GM04504 (cell line): ENCODE results near the gene RAD51B.
"Not testable (repeated sequence)": the region's sequence is repeated elsewhere in the genome, so short reads cannot be mapped to it uniquely, and the experiment has no call there.

Source experiments
- DNase-seq: peaks from one replicate; pipeline ENCODE4 v3.0.0-alpha.2; 2012; ENCODE audit warnings: low read depth

The RAD51B gene

DNA sequence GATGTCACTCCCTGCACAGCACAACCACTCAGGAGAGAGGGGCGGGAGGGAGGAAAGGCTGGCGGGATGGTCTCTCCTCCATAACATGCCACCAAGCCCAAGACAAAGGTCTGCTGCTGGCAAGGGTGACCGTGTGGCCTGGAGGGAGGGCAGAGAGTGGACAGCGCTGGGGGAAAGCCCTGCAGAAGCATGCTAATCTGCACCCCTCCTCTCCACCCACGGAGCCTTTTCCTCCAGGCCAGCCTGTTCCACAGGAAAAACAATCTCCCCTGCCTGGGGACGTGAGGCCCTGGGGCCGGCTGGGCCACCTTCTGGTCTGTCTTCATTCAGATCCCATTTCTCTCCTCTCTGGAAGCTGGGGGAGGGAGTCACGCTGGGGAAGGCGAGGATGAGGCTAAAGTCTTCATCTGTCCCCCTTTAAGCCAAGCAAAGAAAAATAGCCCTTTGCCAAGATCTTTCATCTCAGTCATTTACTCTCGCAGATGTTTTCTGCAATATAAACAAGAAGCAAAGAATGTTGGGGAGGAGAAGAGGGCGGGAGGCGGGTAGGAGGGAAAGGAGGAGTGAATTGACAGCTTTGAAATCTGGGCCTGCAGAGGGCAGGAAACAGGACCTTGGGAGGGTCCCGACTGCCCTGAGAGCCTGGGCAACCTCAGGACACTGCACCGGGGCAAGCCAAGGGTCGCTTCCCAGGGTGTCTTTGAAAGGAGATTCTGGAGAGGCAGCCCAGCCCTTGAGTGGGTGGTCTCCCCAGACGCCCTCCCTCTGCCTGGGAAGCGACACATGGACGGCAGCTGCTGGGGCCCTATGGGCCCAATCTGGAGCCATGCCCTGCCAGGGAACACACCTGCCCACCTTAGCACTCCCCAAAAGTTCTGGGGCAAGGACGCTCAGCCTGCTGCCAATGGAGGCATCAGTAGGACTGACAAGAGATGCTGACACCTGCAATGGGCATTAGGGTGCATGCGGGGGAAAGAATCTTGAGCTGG is 839.7 kb downstream of the RAD51B start:
- DNase-seq = no peak

GRCh38 chr14:68660495-68660894 is 840.9 kb downstream of the RAD51B start:
- no peak for DNase-seq

GRCh38 chr14:68661226-68662225 is 841.9 kb downstream of the RAD51B start:
- DNase-seq = no peak

DNA sequence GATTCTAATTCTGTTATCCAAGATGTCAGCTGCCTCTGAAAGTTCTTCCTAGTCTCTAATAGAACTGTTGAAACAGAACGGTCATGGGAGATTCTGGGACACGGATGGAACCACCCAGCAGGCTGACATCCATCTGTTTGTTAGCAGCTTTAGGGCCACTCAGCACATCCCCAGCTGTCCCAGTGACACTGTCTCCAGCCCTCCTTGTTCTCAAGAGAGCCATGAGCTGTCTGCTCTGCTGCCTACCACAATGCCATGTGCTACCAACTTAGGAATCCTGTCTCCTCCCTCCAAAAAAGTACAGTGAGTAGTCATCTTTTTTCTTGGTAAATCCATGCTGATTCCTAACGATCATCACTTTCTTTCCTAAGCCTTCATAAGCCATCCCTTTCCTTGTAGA is 842.8 kb downstream of the RAD51B start:
- DNase-seq = no peak

DNA sequence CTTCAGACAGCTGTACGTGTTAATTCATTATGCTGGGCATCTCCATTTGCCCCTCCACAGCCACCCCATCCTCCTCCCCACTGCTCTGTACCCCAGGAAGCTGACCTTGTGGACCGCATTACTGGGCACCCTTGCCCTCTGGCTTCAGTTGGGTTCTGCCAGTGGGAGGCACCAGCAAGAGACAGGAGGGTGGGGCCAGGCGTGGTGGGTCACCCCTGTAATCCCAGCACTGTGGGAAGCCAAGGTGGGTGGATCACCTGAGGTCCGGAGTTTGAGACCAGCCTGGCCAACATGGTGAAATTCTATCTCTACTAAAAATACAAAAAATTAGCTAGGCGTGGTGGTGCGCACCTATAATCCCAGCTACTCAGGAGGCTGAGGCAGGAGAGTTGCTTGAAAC is 843.2 kb downstream of the RAD51B start:
- not testable (repeated sequence) for DNase-seq

DNA sequence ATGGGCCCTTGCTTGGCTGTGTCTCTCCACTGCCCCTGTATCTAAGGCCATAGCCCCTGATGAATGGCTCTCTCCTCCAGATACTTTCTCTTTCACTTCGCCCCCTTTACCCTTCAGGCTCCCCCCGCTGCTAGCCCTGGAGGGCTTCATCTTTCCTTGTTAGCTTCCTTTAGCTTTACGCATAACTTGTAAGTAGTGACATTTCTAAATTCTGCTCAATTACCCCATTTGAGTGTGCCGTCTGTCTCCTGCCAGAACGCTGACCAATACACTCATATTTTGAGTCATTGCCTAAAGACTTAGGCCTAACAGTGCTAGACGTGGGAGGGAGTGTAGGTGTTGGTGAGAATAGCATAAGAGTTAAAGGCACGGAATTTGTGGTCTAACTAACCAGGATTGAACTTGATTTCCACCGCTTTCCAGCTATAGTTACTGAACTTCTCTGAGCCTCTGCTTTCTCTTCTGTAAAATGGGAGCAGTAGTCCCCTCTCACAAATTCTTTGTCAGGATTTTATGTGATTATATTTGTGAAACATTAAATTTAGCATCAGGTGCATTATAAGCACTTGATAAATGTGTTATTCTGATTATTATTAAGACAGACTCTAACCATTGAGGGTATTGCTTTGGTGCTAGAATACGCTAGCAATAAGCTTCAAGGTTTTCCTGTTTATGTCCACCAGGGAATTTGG is 844.0 kb downstream of the RAD51B start:
- no peak for DNase-seq

- no peak for DNase-seq
Measured at GRCh38 chr14:68664225-68664681, 844.7 kb downstream of the RAD51B start.

GRCh38 chr14:68665131-68665530 is 845.6 kb downstream of the RAD51B start:
- DNase-seq = no peak

DNA sequence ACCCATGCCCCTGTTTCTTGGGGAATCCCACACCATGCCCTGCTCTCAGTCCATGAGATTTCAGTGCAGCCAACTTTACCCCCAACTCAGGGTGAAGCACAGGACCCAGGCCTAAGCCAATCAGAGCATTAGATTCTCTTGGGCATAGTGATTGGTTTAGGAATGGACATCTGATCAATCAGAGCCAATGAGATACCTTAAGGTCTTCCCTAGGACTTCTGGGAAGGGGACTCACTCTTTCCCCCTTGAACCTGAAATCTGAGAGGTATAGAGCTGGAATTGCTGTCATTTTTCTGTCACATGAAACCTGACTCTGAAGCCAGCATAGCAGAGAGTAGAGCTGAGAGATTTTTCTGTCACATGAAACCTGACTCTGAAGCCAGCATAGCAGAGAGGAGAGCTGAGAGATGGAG is 846.2 kb downstream of the RAD51B start:
- DNase-seq = no peak

- no peak for DNase-seq
Measured at GRCh38 chr14:68666236-68666635, 846.7 kb downstream of the RAD51B start.

DNA sequence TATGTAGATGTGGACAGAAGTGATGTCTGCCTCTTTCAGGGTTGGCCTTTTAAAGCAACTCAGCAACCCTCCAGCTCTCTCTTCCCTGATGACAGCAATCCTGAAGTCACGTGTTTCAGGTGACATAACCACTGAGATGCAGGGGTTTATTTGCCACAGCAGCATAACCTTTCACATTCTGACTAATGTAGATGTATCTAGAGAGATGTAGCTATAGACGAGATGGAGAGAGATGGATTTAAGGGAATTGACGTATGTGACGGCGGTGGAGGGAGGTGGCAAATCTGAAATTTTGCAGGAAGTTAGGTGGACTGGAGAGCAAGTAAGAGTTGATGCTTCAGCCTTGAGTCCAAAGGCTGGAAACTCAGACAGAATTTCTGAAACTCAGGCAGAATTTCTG is 847.3 kb downstream of the RAD51B start:
- DNase-seq = no peak

- DNase-seq = peak; percentile 95
Measured at GRCh38 chr14:68667313-68667791, 847.8 kb downstream of the RAD51B start.

- no peak for DNase-seq
Measured at GRCh38 chr14:68668028-68668427, 848.4 kb downstream of the RAD51B start.

GRCh38 chr14:68668531-68668930 is 849.0 kb downstream of the RAD51B start:
- DNase-seq = no peak

- no peak for DNase-seq
Measured at GRCh38 chr14:68669111-68669511, 849.5 kb downstream of the RAD51B start.

DNA sequence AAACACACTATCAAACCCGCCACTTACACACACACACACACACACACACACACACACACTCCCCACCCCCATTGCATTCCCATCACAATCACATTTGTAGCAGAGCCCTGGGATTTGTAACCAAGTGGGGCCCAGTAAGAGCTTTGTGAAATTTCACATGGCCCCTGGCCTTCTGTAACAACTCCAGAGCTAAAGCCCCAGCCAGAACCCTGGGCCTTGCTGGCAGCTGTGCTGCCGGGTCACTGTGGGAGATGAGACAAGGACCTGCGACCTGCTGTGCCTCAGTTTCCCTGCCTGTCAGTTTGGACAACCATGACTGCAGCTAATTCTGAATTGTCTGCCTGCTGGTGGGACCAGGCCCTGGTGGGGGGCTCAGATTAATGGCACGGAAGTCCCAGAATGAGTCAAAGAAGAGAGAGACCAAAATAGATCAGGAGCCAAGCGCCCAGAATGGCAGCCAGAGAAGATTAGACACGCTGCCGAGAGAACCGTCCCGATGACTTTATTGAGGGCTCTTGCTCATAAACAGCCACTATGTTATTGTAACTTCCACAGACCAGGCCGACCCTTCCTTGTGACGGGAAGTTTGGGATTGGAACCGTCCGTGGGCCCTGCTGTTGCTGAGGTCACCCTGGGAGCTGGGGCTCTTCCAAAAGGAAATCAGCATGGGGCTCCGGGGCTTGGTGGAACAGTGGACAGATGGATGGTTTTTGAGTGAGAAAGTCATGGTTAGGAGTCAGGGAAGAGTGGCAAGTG is 850.2 kb downstream of the RAD51B start:
- no peak for DNase-seq

- DNase-seq = no peak
Measured at GRCh38 chr14:68670359-68670715, 850.8 kb downstream of the RAD51B start.

GRCh38 chr14:68671909-68672308 is 852.3 kb downstream of the RAD51B start:
- no peak for DNase-seq

DNA sequence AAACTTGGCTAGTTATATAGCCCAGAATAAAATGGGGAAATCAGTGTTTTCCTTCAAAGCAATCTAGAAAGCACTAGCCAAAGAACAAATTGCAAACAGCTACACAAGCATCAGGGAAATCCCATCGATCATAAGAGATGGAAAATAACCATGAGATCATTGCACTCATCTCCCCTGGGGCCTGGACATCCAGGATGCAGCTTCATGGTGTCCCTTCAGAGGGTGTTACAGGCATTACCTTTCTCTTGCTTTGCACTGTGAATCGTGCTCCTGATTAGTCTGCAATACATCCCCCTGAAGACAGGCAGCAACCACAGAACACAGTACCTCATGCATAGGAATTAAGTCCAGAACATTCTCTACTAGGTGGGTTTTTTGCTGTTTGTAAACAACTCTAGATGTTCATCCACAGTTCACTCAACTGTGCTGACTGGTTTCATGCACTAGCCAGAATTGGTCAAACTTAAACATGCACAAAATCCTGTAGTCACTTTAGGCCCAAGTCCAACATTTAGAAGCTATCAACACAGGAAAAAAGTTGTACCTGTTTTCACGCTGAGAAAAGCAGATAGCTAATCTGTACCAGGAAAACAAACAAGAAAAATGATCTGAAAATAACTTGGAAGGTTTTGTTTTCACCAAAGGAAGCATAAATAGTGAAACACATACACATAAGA is 853.2 kb downstream of the RAD51B start:
- DNase-seq = no peak

- DNase-seq = no peak
Measured at GRCh38 chr14:68673464-68673863, 853.9 kb downstream of the RAD51B start.
